Suppressor macrophage (primary cell): ENCODE results near the gene EXOC4.

Experiments
- DNase-seq, 4 experiments: peaks; one replicate each; pipeline ENCODE4 v3.0.0-alpha.2; 2020 to 2022

Gene EXOC4

DNA sequence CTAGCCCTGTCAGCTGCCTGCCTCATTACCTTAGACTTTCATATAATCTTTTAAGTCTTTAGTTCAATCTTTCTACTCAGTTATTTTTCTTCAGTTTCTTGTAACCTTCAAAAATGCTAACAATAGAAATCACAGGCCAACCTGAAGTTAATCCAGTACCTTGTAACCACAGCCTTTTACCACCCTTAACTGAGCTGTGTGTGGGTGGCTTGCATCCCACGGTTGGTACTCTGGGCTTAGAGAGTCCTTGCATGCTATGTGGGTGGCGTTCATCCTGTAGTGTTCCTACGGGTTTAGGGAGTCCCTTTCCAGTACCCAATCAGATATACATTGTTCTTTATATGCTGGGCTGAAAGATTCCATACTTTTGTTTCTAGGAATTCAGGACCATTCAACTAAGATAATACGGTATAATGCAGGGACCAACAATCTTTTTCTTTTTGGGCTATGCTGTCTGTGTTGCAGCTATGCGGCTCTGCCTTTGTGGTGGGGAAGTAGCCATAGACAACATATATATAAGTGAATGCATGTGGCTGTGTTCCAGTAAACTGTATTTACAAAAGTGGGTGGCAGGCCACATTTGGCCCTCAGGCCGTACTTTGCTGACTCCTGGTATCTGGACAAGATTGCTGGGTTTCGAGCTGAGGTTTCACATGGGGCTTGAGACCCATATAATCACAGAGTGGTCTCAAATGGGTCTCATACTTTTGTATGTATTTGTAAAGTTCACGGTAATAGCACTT lies 593.5 kb downstream of the EXOC4 start:
- DNase-seq = no peak

- no peak for DNase-seq
These were observed 597.8 kb downstream of the EXOC4 start for GRCh38 chr7:133850497-133851280.

GRCh38 chr7:133851411-133851810 lies 598.5 kb downstream of the EXOC4 start:
- no peak for DNase-seq

DNA sequence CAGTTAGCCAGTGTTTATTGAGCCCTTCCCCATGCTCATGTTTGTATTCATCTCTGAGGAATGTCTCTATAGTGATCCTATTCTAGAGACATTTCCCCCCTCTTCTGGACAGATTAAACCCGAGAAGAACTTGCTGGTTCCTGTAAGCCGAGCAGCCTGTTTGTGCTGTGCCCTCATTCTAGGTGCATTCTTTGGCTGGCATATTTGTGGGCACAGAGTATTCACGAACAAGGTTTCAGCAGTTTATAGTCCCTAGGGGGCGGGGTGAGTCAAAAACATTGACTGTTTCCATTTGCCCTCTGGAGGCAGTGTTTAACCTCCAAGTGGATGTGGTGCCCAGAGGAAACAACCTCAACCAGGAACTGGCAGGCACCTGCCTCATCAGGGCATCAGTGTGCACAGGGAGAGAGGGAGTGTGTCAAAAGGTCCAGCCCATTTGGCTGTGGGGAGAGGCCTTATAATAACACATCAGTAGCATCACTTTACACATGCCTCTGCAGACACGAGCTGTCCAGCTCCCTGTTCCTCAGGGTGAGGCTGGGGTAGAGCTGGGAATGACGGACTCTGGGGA lies 600.9 kb downstream of the EXOC4 start:
- DNase-seq = peak; percentile 5 to 39 (median 24)

DNA sequence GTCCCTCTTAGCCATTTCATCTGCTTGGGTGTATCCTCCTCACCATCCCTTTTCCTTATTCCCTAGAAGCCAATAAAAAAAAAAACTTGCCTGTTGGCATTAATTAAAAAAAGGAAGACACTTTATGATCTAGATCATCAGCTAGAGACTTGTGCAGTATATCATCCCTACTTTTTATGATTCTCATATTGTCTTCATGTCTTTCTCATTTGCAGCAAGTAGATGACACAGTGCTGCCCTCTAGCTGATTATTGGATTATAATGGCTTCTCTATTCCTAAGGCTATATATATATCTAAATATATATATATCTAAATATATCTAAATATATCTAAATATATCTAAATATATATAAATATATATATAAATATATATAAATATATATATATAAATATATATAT lies 601.9 kb downstream of the EXOC4 start:
- DNase-seq = peak; percentile 19 to 48 (median 22)

DNA sequence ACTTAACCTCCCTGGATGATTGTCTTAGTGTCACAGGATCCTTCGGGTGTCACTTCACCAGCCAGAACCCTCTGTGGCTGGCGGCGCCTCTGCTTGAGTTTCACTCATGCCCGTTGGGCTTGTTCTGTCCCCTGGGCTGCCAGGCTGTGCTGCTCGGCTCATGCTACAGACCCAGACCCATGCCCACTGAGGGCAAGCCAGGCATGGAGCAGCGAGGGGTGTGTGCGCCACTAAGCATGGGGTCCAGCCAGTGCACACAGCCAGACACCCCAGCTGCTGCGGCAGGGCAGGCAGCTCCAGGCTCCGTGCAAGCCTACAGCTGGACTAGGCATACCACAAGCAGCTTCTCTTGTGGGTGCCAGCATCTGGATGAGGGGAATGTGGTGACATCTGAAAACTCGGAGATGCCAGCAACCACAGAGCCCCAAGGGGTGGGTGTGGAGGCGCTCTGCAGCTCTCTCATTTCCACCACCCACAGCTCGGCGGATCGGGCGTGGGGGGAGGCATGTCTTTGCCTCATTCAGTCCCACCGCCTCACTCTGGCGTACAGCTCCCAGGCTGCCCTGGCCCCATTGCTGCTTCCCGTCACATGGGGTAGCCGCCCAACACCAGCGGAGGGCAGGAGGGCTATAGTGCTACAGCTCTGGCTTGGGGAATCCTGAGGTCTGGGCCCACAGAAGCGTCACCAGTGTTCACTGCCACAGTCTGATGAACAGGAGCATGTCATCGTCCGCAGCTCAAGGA lies 604.7 kb downstream of the EXOC4 start:
- DNase-seq = no peak

DNA sequence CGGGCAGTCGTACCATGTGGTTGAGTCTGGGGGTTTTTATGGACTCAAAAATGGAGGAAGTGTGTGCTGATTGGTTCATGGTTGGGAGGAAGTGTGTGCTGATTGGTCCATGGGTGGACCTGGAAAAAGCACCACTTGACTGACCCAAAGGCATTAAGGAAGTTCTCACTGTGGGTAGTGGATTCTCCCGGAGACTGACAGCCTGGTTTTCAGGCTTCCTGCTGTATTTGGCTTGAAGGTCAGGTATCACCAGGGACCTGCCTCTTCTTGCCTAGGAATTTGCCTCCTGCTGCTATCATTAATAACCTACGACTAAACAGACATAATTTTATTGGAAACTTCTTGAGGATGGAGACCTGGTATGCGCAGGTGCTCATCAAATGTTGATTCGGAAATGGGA lies 605.4 kb downstream of the EXOC4 start:
- no peak for DNase-seq

GRCh38 chr7:133859231-133859630 lies 606.4 kb downstream of the EXOC4 start:
- DNase-seq = no peak

- DNase-seq = no peak
These were observed 607.1 kb downstream of the EXOC4 start for GRCh38 chr7:133859871-133860450.

GRCh38 chr7:133860628-133861335 lies 607.9 kb downstream of the EXOC4 start:
- peak in 3 of 4 experiments; percentile 21 to 53 (median 45) for DNase-seq

DNA sequence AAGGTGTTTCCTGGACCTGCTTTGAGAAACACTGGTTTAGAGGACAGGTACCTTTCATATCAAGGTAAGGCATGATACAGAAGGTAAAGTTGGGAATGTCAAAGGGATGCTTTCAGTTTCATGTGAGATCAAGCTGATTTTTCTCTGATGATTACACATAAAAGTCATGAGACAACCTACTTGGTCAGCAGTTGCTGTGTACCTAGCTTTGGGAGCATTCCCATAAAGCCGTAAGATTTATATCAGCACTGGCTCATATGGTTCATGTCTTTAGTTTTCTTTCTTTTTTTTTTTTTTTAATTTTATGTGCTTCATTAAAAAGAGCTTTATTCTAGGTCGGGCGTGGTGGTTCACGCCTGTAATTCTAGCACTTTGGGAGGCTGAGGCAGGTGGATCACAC lies 609.0 kb downstream of the EXOC4 start:
- DNase-seq = no peak

- DNase-seq = peak; percentile 13 to 50 (median 43)
These were observed 610.6 kb downstream of the EXOC4 start for GRCh38 chr7:133863362-133864061.

DNA sequence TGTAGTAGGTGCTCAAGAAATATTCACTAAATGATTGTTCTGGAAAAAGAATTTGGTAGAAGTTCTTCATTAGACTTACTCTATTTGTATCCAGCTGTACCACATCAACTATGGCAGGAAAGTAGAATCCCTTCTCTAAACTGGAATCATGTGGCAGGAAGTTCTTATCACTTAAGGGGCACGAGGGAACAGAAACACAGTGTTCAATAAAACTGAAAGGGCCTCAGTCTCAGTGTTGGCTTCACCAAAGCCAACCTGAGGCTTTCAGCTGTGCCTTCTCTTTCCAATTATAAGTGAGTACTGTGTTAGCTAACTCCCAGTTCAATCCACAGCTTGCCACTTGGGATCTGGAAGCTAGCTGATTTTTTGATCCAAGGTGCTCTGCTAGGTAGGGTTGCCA lies 616.7 kb downstream of the EXOC4 start:
- no peak for DNase-seq

GRCh38 chr7:133871757-133872156 lies 618.9 kb downstream of the EXOC4 start:
- no peak for DNase-seq

DNA sequence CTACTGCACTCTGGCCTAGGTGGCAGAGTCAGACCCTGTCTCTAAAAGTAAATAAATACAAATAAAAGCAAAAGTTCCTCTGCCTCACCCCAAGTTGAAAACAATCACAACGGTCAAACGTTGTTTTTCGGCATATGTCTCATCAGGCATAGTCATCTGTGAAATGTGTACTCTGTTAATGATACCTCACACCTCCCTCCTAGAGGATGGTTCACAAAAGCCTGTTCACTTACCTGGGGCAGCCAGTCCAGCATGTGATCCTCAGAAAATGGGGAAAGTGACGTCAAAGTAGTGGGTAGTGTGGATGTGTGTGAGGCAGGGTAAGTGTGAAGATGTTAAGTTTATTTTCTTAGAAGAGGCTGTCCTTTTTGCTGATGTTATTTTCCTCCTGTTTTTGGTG lies 620.3 kb downstream of the EXOC4 start:
- no peak for DNase-seq

GRCh38 chr7:133873631-133874030 lies 620.8 kb downstream of the EXOC4 start:
- DNase-seq = no peak

GRCh38 chr7:133883591-133883990 lies 630.7 kb downstream of the EXOC4 start:
- DNase-seq = no peak

- DNase-seq = no peak
These were observed 632.3 kb downstream of the EXOC4 start for GRCh38 chr7:133885213-133885612.

DNA sequence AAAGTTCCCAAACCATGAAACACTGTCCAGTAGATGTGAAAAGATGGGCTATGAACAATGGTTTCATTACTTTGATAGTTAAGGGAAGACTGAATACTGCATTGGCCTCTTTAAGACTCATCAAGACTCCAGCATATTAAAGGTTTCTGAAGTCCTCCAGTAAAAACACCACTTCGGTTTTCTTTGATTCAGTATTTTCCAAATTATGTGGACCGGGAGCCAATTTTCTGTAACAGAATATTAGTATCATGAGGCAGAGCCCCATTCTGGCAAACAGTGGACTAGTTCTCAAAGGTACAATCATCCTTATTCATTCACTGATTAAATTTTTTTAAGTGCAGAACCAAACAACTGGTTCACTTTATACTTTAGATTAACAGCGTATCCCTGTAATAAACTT lies 633.2 kb downstream of the EXOC4 start:
- no peak for DNase-seq

GRCh38 chr7:133886797-133887196 lies 633.9 kb downstream of the EXOC4 start:
- DNase-seq = no peak

DNA sequence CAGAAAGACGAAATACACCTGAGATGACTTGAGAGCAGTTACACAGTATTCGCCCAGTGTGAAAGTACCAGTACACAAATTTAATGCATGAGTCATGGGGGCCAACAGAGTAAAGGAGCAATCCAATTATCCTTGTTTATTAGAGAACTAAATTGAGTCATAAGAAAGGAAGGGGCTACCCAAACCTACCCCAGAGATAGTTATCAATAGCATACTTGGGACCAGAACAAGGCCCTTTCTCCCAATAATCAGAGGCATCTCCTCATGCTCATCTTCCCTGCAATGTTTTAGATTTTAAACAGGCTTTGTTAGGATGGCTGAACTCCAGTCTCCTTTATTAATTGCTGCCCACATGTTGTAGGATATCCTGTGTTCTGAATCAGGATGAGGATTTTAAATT lies 634.6 kb downstream of the EXOC4 start:
- no peak for DNase-seq
